ENCODE measurements around the gene UBE2E2. TPM values are rescaled to one million over a fixed set of nuclear protein-coding genes. Genes with fewer than 3 reads are reported as not detected.
"Not testable (repeated sequence)": the region's sequence is repeated elsewhere in the genome, so short reads cannot be mapped to it uniquely, and the experiment has no call there.

The UBE2E2 gene
- total and polyA plus RNA-seq, 2 experiments from 2014 or later, result 29.0 to 75.4 TPM

DNA sequence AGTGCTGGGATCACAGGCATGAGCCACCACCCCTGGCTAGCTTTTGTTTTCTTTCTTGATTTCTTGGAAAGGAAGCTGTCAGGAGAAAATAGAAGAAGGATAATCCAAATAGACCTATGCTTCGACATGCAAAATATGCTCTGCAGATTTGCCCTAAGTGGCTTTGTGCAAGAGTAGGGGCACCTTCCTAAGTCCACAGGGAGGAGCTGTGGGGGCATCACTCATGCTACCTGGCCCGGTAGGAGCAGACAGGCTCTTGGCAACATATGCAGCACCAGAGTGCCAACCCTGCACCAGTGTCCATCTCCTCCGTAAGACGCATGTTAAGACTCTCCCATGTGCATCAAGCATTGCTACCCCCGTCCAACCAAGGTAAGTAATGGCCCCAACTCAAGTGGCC, 411.9 kb downstream of the UBE2E2 start:
- H3K27me3 ChIP-seq (replicated peaks; ENCODE audit: insufficient read depth), result no peaks in the 10 kb centered on the region
- no peak overlapping the region for H3K27ac ChIP-seq
- no peaks in the 10 kb centered on the region for H3K36me3 ChIP-seq (ENCODE audit: low read depth)
- in situ Hi-C loops (cut with MboI), result no loop called here
- no peaks in the 10 kb centered on the region for H3K9me2 ChIP-seq (ENCODE audit: insufficient read depth)
- H3F3A ChIP-seq (ENCODE audit: insufficient read depth), result no peaks in the 10 kb centered on the region
- no peaks in the 10 kb centered on the region for H4K20me1 ChIP-seq (ENCODE audit: insufficient read depth)
- no peak for TF ChIP-seq EZH2phosphoT487 (IDR thresholded peaks at IDR 0.05; ENCODE audit: insufficient read depth, low read depth)
- no peak for TF ChIP-seq EZH2 (IDR thresholded peaks at IDR 0.05; ENCODE audit: insufficient read depth, poor library complexity, severe bottlenecking)
- no peaks in the 10 kb centered on the region for H3K4me1 ChIP-seq (ENCODE audit: insufficient read depth)
- H2AFZ ChIP-seq, result no peak overlapping the region
- 91 to 95% methylated on average over 5 of the region's 5 CpGs for WGBS, 2 experiments (ENCODE audit: low coverage in 1 of 2, low lambda C conversion rate in 2 of 2, missing lambda C conversion rate in 2 of 2)
- no peak for DNase-seq
- H3K4me3 ChIP-seq, result no peak overlapping the region
- no peaks in the 10 kb centered on the region for H3K79me2 ChIP-seq (ENCODE audit: insufficient read depth)
- no peak overlapping the region for H3K9ac ChIP-seq
- no peak overlapping the region for H3K4me2 ChIP-seq (ENCODE audit: unreplicated experiment)
- H3K9me3 ChIP-seq (ENCODE audit: low read depth), result no peaks in the 10 kb centered on the region

DNA sequence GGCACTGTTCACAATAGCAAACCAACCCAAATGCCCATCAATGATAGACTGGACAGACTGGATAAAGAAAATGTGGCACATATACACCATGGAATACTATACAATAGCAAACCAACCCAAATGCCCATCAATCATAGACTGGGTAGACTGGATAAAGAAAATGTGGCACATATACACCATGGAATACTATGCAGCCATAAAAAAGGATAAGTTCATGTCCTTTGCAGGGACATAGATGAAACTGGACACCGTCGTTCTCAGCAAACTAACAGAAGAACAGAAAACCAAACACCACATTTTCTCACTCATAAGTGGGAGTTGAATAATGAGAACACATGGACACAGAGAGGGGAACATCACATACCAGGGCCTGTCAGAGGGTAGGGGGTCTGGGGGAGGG, 415.3 kb downstream of the UBE2E2 start:
- H3K4me3 ChIP-seq; H3K36me3 ChIP-seq (ENCODE audit: low read depth); DNase-seq; H3K27me3 ChIP-seq (replicated peaks; ENCODE audit: insufficient read depth); H3K4me2 ChIP-seq (ENCODE audit: unreplicated experiment); in situ Hi-C loops (cut with MboI); H3K79me2 ChIP-seq (ENCODE audit: insufficient read depth); H2AFZ ChIP-seq; H4K20me1 ChIP-seq (ENCODE audit: insufficient read depth); H3K9ac ChIP-seq; H3K9me2 ChIP-seq (ENCODE audit: insufficient read depth); H3K4me1 ChIP-seq (ENCODE audit: insufficient read depth); H3F3A ChIP-seq (ENCODE audit: insufficient read depth); H3K9me3 ChIP-seq (ENCODE audit: low read depth); H3K27ac ChIP-seq: not testable (repeated sequence)
- WGBS, 2 experiments (ENCODE audit: low coverage in 1 of 2, low lambda C conversion rate in 2 of 2, missing lambda C conversion rate in 2 of 2), result 75% methylated on average over 2 of the region's 2 CpGs

DNA sequence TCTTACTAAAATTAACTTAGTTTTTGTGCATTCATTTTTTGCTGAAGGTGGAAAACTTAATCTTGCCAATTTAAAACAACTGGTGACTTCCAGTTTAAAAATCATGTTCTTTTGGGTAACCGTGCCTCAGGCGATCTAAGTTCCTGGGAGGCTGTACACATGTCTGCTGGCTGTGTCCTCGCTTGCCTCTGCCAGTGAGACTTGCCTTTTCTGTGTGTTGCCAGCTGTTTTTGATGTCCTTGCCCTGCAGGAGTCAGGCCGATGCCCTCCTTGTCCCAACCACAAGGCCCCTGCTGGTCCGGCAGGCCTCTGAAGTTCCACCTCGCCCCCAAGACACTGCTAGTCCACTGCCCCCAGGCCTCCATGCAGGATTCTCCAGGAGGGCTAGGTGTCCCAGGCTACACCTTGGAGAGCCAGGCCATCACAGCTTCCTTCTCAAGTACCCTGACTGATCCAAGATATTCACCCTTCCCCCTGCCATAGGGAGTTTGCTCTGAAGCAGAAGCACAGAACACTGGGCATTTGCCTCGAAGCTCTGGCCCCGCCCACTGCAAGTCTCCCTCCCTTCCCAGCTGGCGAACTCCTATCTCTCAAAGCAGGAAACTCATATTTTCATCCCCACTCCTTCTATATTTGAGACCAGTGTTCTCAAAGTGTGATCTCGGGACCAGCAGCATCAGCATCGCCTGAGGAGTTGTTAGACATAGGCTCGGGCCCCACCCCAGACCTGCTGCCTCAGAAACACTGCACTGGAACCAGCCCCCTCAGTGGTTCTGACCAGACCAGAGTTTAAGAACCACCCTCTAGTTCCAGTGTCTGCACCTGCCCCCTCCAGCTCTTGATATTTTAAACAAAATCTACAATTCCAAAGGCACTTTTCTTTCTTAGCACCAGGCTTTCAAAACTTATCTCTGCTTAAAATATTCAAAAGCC, 416.8 kb downstream of the UBE2E2 start:
- H3K9me3 ChIP-seq (ENCODE audit: low read depth), result no peaks in the 10 kb centered on the region

DNA sequence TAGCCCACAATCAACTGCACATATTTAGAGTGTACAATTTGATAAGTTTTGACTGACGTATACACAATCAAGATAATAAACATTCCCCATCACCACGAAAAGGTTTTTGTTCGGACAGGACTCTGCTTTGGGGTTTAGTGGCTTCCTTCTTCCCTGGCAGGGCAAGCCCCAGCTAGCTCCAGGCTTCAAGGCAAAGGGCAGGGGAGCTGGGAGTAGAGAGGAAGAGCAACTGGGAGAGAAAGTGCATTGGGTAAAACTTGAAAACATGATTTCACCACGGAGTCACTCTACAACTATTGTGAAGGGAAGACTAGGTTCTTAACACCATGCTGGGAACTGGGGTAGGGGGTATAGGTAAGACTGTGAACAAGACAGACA, 417.5 kb downstream of the UBE2E2 start:
- Histone ChIP-seq H3K4me1 (ENCODE audit: insufficient read depth) (no peaks in the 10 kb centered on the region), H4K20me1 (ENCODE audit: insufficient read depth) (no peaks in the 10 kb centered on the region), H3K4me3 (no peak overlapping the region), H3F3A (ENCODE audit: insufficient read depth) (no peaks in the 10 kb centered on the region), H3K9me3 (ENCODE audit: low read depth) (no peaks in the 10 kb centered on the region), H3K27me3 (replicated peaks; ENCODE audit: insufficient read depth) (no peaks in the 10 kb centered on the region), H3K27ac (no peak overlapping the region), H3K79me2 (ENCODE audit: insufficient read depth) (no peaks in the 10 kb centered on the region), H3K9ac (no peak overlapping the region), H2AFZ (no peak overlapping the region), H3K9me2 (ENCODE audit: insufficient read depth) (no peaks in the 10 kb centered on the region), H3K4me2 (ENCODE audit: unreplicated experiment) (no peak overlapping the region), H3K36me3 (ENCODE audit: low read depth) (no peaks in the 10 kb centered on the region)
- no peak for TF ChIP-seq EZH2 (IDR thresholded peaks at IDR 0.05; ENCODE audit: insufficient read depth, poor library complexity, severe bottlenecking)
- DNase-seq, result no peak
- in situ Hi-C loops (cut with MboI), result no loop called here
- 71 to 78% methylated on average over 4 of the region's 4 CpGs for WGBS, 2 experiments (ENCODE audit: low coverage in 1 of 2, low lambda C conversion rate in 2 of 2, missing lambda C conversion rate in 2 of 2)

More for the DNA sequence above, 416.8 kb downstream of the UBE2E2 start:
- WGBS, 2 experiments (ENCODE audit: low coverage in 1 of 2, low lambda C conversion rate in 2 of 2, missing lambda C conversion rate in 2 of 2), result 51 to 59% methylated on average over 12 of the region's 12 CpGs
- no peak for TF ChIP-seq EZH2 (IDR thresholded peaks at IDR 0.05; ENCODE audit: insufficient read depth, poor library complexity, severe bottlenecking)
- no peak for TF ChIP-seq EZH2phosphoT487 (IDR thresholded peaks at IDR 0.05; ENCODE audit: insufficient read depth, low read depth)
- no peak overlapping the region for H3K4me2 ChIP-seq (ENCODE audit: unreplicated experiment)
- H3K36me3 ChIP-seq (ENCODE audit: low read depth), result no peaks in the 10 kb centered on the region
- DNase-seq, result no peak
- no peak overlapping the region for H3K4me3 ChIP-seq
- H3K9ac ChIP-seq, result no peak overlapping the region
- H3K4me1 ChIP-seq (ENCODE audit: insufficient read depth), result no peaks in the 10 kb centered on the region
- no peak overlapping the region for H2AFZ ChIP-seq
- H3K9me2 ChIP-seq (ENCODE audit: insufficient read depth), result no peaks in the 10 kb centered on the region
- in situ Hi-C loops (cut with MboI), result no loop called here
- no peaks in the 10 kb centered on the region for H4K20me1 ChIP-seq (ENCODE audit: insufficient read depth)
- no peaks in the 10 kb centered on the region for H3F3A ChIP-seq (ENCODE audit: insufficient read depth)
- no peaks in the 10 kb centered on the region for H3K79me2 ChIP-seq (ENCODE audit: insufficient read depth)
- no peaks in the 10 kb centered on the region for H3K27me3 ChIP-seq (replicated peaks; ENCODE audit: insufficient read depth)
- no peak overlapping the region for H3K27ac ChIP-seq
